ENCODE measurements around the gene CLMN.
"Not testable (repeated sequence)": the region's sequence is repeated elsewhere in the genome, so short reads cannot be mapped to it uniquely, and the experiment has no call there.

CLMN gene

GRCh38 chr14:95215094-95215725, 104.5 kb downstream of the CLMN start:
- Histone ChIP-seq H3K27ac (ENCODE audit: low read length) (no peak overlapping the region), H3K4me1 (ENCODE audit: control insufficient read depth, low read depth, low read length) (peaks cover 10% of the 10 kb centered on the region), H3K9ac (ENCODE audit: low read length) (no peak overlapping the region), H3K27me3 (ENCODE audit: control insufficient read depth, insufficient read depth, low read length) (peaks cover 13% of the 10 kb centered on the region), H3K36me3 (ENCODE audit: control insufficient read depth, low read depth, low read length) (no peaks in the 10 kb centered on the region), H3K4me3 (ENCODE audit: low read length) (no peak overlapping the region), H3K9me3 (ENCODE audit: control insufficient read depth, low read depth, low read length) (no peaks in the 10 kb centered on the region)

GRCh38 chr14:95213774-95214173, 105.9 kb downstream of the CLMN start:
- Histone ChIP-seq H3K4me3 (ENCODE audit: low read length) (no peak overlapping the region), H3K9ac (ENCODE audit: low read length) (no peak overlapping the region), H3K27me3 (ENCODE audit: control insufficient read depth, insufficient read depth, low read length) (peaks cover 13% of the 10 kb centered on the region), H3K36me3 (ENCODE audit: control insufficient read depth, low read depth, low read length) (no peaks in the 10 kb centered on the region), H3K9me3 (ENCODE audit: control insufficient read depth, low read depth, low read length) (no peaks in the 10 kb centered on the region), H3K4me1 (ENCODE audit: control insufficient read depth, low read depth, low read length) (peaks cover 6% of the 10 kb centered on the region), H3K27ac (ENCODE audit: low read length) (no peak overlapping the region)

- Histone ChIP-seq H3K27ac (ENCODE audit: low read length) (no peak overlapping the region), H3K4me3 (ENCODE audit: low read length) (no peak overlapping the region), H3K9ac (ENCODE audit: low read length) (no peak overlapping the region), H3K36me3 (ENCODE audit: control insufficient read depth, low read depth, low read length) (no peaks in the 10 kb centered on the region), H3K27me3 (ENCODE audit: control insufficient read depth, insufficient read depth, low read length) (peaks cover 5% of the 10 kb centered on the region), H3K4me1 (ENCODE audit: control insufficient read depth, low read depth, low read length) (no peaks in the 10 kb centered on the region), H3K9me3 (ENCODE audit: control insufficient read depth, low read depth, low read length) (no peaks in the 10 kb centered on the region)
Measured at GRCh38 chr14:95211721-95212504, 107.8 kb downstream of the CLMN start.

GRCh38 chr14:95210699-95211098, 109.0 kb downstream of the CLMN start:
- Histone ChIP-seq H3K9ac (ENCODE audit: low read length) (no peak overlapping the region), H3K27me3 (ENCODE audit: control insufficient read depth, insufficient read depth, low read length) (no peaks in the 10 kb centered on the region), H3K36me3 (ENCODE audit: control insufficient read depth, low read depth, low read length) (no peaks in the 10 kb centered on the region), H3K4me1 (ENCODE audit: control insufficient read depth, low read depth, low read length) (no peaks in the 10 kb centered on the region), H3K9me3 (ENCODE audit: control insufficient read depth, low read depth, low read length) (no peaks in the 10 kb centered on the region), H3K4me3 (ENCODE audit: low read length) (no peak overlapping the region), H3K27ac (ENCODE audit: low read length) (no peak overlapping the region)

GRCh38 chr14:95208598-95208997, 111.1 kb downstream of the CLMN start:
- Histone ChIP-seq H3K36me3 (ENCODE audit: control insufficient read depth, low read depth, low read length) (no peaks in the 10 kb centered on the region), H3K27ac (ENCODE audit: low read length) (no peak overlapping the region), H3K9ac (ENCODE audit: low read length) (no peak overlapping the region), H3K4me3 (ENCODE audit: low read length) (no peak overlapping the region), H3K27me3 (ENCODE audit: control insufficient read depth, insufficient read depth, low read length) (no peaks in the 10 kb centered on the region), H3K9me3 (ENCODE audit: control insufficient read depth, low read depth, low read length) (peaks cover 3% of the 10 kb centered on the region), H3K4me1 (ENCODE audit: control insufficient read depth, low read depth, low read length) (no peaks in the 10 kb centered on the region)

- Histone ChIP-seq H3K4me3 (ENCODE audit: low read length) (no peak overlapping the region), H3K27me3 (ENCODE audit: control insufficient read depth, insufficient read depth, low read length) (no peaks in the 10 kb centered on the region), H3K27ac (ENCODE audit: low read length) (no peak overlapping the region), H3K9me3 (ENCODE audit: control insufficient read depth, low read depth, low read length) (peaks cover 3% of the 10 kb centered on the region), H3K36me3 (ENCODE audit: control insufficient read depth, low read depth, low read length) (no peaks in the 10 kb centered on the region), H3K4me1 (ENCODE audit: control insufficient read depth, low read depth, low read length) (no peaks in the 10 kb centered on the region), H3K9ac (ENCODE audit: low read length) (no peak overlapping the region)
Measured at GRCh38 chr14:95207475-95208233, 112.1 kb downstream of the CLMN start.

- Histone ChIP-seq H3K4me3 (ENCODE audit: low read length) (no peak overlapping the region), H3K27me3 (ENCODE audit: control insufficient read depth, insufficient read depth, low read length) (no peaks in the 10 kb centered on the region), H3K36me3 (ENCODE audit: control insufficient read depth, low read depth, low read length) (no peaks in the 10 kb centered on the region), H3K27ac (ENCODE audit: low read length) (no peak overlapping the region), H3K4me1 (ENCODE audit: control insufficient read depth, low read depth, low read length) (no peaks in the 10 kb centered on the region), H3K9ac (ENCODE audit: low read length) (no peak overlapping the region), H3K9me3 (ENCODE audit: control insufficient read depth, low read depth, low read length) (peaks cover 3% of the 10 kb centered on the region)
Measured at GRCh38 chr14:95206534-95206933, 113.2 kb downstream of the CLMN start.

GRCh38 chr14:95204705-95205104, 115.0 kb downstream of the CLMN start:
- H3K9ac ChIP-seq (ENCODE audit: low read length) = no peak overlapping the region
- no peak overlapping the region for H3K27ac ChIP-seq (ENCODE audit: low read length)

GRCh38 chr14:95201745-95202144, 118.0 kb downstream of the CLMN start:
- H3K27ac ChIP-seq (ENCODE audit: low read length); H3K27me3 ChIP-seq (ENCODE audit: control insufficient read depth, insufficient read depth, low read length); H3K36me3 ChIP-seq (ENCODE audit: control insufficient read depth, low read depth, low read length); H3K9ac ChIP-seq (ENCODE audit: low read length); H3K9me3 ChIP-seq (ENCODE audit: control insufficient read depth, low read depth, low read length); H3K4me3 ChIP-seq (ENCODE audit: low read length): not testable (repeated sequence)
- peaks cover 24% of the 10 kb centered on the region for H3K4me1 ChIP-seq (ENCODE audit: control insufficient read depth, low read depth, low read length)

More at GRCh38 chr14:95204705-95205104, 115.0 kb downstream of the CLMN start:
- Histone ChIP-seq H3K9me3 (ENCODE audit: control insufficient read depth, low read depth, low read length) (peaks cover 3% of the 10 kb centered on the region), H3K4me3 (ENCODE audit: low read length) (no peak overlapping the region), H3K4me1 (ENCODE audit: control insufficient read depth, low read depth, low read length) (peaks cover 8% of the 10 kb centered on the region), H3K27me3 (ENCODE audit: control insufficient read depth, insufficient read depth, low read length) (no peaks in the 10 kb centered on the region), H3K36me3 (ENCODE audit: control insufficient read depth, low read depth, low read length) (no peaks in the 10 kb centered on the region)

- no peaks in the 10 kb centered on the region for H3K36me3 ChIP-seq (ENCODE audit: control insufficient read depth, low read depth, low read length)
- H3K4me1 ChIP-seq (ENCODE audit: control insufficient read depth, low read depth, low read length) = peaks cover 27% of the 10 kb centered on the region
- H3K9ac ChIP-seq (ENCODE audit: low read length) = no peak overlapping the region
- no peak overlapping the region for H3K4me3 ChIP-seq (ENCODE audit: low read length)
- no peaks in the 10 kb centered on the region for H3K27me3 ChIP-seq (ENCODE audit: control insufficient read depth, insufficient read depth, low read length)
- H3K9me3 ChIP-seq (ENCODE audit: control insufficient read depth, low read depth, low read length) = peaks cover 3% of the 10 kb centered on the region
- H3K27ac ChIP-seq (ENCODE audit: low read length) = no peak overlapping the region
Measured at GRCh38 chr14:95200404-95200803, 119.3 kb downstream of the CLMN start.

GRCh38 chr14:95199298-95199983, 120.3 kb downstream of the CLMN start:
- no peak overlapping the region for H3K9ac ChIP-seq (ENCODE audit: low read length)
- no peak overlapping the region for H3K27ac ChIP-seq (ENCODE audit: low read length)
- peaks cover 27% of the 10 kb centered on the region for H3K4me1 ChIP-seq (ENCODE audit: control insufficient read depth, low read depth, low read length)
- no peaks in the 10 kb centered on the region for H3K36me3 ChIP-seq (ENCODE audit: control insufficient read depth, low read depth, low read length)
- peak overlapping the region; percentile 6 for H3K4me3 ChIP-seq (ENCODE audit: low read length)
- no peaks in the 10 kb centered on the region for H3K9me3 ChIP-seq (ENCODE audit: control insufficient read depth, low read depth, low read length)
- H3K27me3 ChIP-seq (ENCODE audit: control insufficient read depth, insufficient read depth, low read length) = no peaks in the 10 kb centered on the region

Data from iPS-18a (cell line).